Suprapubic skin (tissue), 4 donors: ENCODE data around the gene PNLDC1.

ENCODE experiments used
- CTCF ChIP-seq, 2 donors: fragments of 200-600 bp in 1 of 2; fragments of 450-650 bp in 1 of 2; sonication (generic) in 1 of 2; IDR thresholded peaks; one replicate each; pipeline ENCODE4 v1.5.1; 2016 to 2019; ENCODE audit warnings: antibody characterized with exemption in 2 of 2, mild to moderate bottlenecking in 1 of 2, moderate library complexity in 1 of 2
- EP300 ChIP-seq: sonication (generic); formaldehyde crosslinking; IDR thresholded peaks from one replicate; pipeline ENCODE4 v1.6.1; 2017; ENCODE audit warnings: antibody characterized with exemption
- POLR2A ChIP-seq, 2 donors: fragments of 450-650 bp; IDR thresholded peaks; one replicate each; pipeline ENCODE4 v1.6.1; 2017; ENCODE audit warnings: antibody characterized with exemption in 2 of 2, mild to moderate bottlenecking in 2 of 2, moderate library complexity in 2 of 2
- POLR2AphosphoS5 ChIP-seq, 3 donors: sonication (generic); formaldehyde crosslinking; IDR thresholded peaks; one replicate each; pipeline ENCODE4 v1.6.1; 2017; ENCODE audit warnings: antibody characterized with exemption in 3 of 3

DNA sequence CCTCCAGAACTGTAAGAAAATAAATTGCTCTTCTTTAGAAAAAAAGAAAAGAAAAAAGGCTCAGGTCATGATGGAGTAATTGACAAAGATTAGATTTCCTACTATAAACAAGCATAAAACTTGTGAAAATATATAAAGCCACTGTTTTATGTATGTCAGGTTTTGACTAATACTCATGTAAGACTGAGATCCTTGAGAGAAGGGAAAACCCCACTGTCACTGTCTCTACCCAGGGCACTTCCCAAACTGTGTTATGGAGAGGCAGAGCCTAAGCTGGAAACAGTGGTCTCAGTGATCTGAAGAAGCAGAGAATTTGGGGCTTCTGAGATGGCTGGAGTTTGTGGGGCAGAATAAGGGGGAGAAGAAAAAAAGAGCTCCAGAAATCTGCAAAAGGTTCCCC, 30.6 kb upstream of the PNLDC1 start:
- no peak for TF ChIP-seq POLR2A (IDR thresholded peaks at IDR 0.05)
- TF ChIP-seq CTCF (IDR thresholded peaks at IDR 0.05), result no peak
- TF ChIP-seq EP300, result no peak
- no peak for TF ChIP-seq POLR2AphosphoS5 (IDR thresholded peaks at IDR 0.05)
